Esophagus squamous epithelium (tissue), 4 donors: Measurements from ENCODE around the gene CELF4.

Experiments used
- CTCF ChIP-seq, 6 experiments: fragments of 450-650 bp in 4 of 6; fragments of 200-600 bp in 2 of 6; sonication (generic) in 2 of 6; IDR thresholded peaks; one replicate each; pipeline ENCODE4 v1.5.1; 2016 to 2019; ENCODE audit warnings: antibody characterized with exemption in 6 of 6, mild to moderate bottlenecking in 4 of 6, moderate library complexity in 4 of 6
- POLR2A ChIP-seq, 4 donors: fragments of 450-650 bp; IDR thresholded peaks; one replicate each; pipeline ENCODE4 v1.6.1; 2017; ENCODE audit warnings: antibody characterized with exemption in 4 of 4, mild to moderate bottlenecking in 4 of 4, moderate library complexity in 3 of 4

- TF ChIP-seq CTCF (IDR thresholded peaks at IDR 0.05) (no peak), POLR2A (IDR thresholded peaks at IDR 0.05) (no peak)
Measured at GRCh38 chr18:37604032-37604431, 38.4 kb upstream of the CELF4 start.
